Ectodermal cell (in vitro differentiated cells): ENCODE results near the gene CYFIP1.

Experiments used
- H3K27ac ChIP-seq: 2 replicates; pipeline ENCODE4 v1.7.0; 2013; ENCODE audit warnings: mild to moderate bottlenecking, low read depth, low read length; ENCODE audit not compliant: insufficient read depth, poor library complexity, severe bottlenecking
- H3K27me3 ChIP-seq: 2 replicates; pipeline ENCODE4 v1.7.0; 2013; ENCODE audit warnings: mild to moderate bottlenecking, low read length; ENCODE audit not compliant: insufficient read depth, control insufficient read depth, poor library complexity, severe bottlenecking
- H3K36me3 ChIP-seq: one replicate; pipeline ENCODE4 v1.7.0; 2013; ENCODE audit warnings: low read length; ENCODE audit not compliant: control insufficient read depth, insufficient read depth
- H3K4me1 ChIP-seq: one replicate; pipeline ENCODE4 v1.7.0; 2013; ENCODE audit warnings: low read length; ENCODE audit not compliant: control insufficient read depth, insufficient read depth
- H3K4me3 ChIP-seq: 2 replicates; pipeline ENCODE4 v1.7.0; 2013; ENCODE audit warnings: low read depth, low read length, control low read depth; ENCODE audit not compliant: insufficient read depth
- H3K9me3 ChIP-seq: 2 replicates; pipeline ENCODE4 v1.7.0; 2013; ENCODE audit warnings: mild to moderate bottlenecking, low read length, moderate library complexity; ENCODE audit not compliant: control insufficient read depth
- WGBS, 2 experiments: methylation state at CpG; one replicate each; pipeline ENCODE4 v1.1.7; 2013; ENCODE audit warnings: missing lambda C conversion rate in 2 of 2; 5-methylcytosine and 5-hydroxymethylcytosine counted together

The CYFIP1 gene

DNA sequence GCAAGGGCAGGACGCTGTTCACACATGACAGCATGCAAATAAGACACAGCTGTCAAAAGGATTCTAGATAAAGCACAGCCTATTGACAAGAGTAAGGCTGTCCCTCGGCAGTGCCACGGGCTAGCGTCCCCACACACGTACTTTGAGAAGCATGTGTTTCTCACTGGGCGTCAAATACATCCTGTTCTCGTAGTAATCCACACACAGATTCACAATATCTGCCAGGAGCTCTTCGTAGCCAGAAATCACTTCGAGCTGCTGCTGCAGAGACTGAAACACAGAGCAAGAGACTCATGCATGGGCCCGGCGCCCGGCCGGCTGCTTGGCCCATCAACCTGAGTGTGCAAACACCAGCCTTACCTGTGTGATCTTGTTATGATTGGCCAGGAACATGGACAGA, 41.1 kb downstream of the CYFIP1 start:
- peaks cover 35% of the 10 kb centered on the region for H3K36me3 ChIP-seq
- no peaks in the 10 kb centered on the region for H3K9me3 ChIP-seq
- H3K4me3 ChIP-seq, result no peak overlapping the region
- no peaks in the 10 kb centered on the region for H3K4me1 ChIP-seq
- H3K27me3 ChIP-seq, result no peaks in the 10 kb centered on the region
- no peak overlapping the region for H3K27ac ChIP-seq
- WGBS, 2 experiments, result 94 to 97% methylated on average over 13 of the region's 13 CpGs

DNA sequence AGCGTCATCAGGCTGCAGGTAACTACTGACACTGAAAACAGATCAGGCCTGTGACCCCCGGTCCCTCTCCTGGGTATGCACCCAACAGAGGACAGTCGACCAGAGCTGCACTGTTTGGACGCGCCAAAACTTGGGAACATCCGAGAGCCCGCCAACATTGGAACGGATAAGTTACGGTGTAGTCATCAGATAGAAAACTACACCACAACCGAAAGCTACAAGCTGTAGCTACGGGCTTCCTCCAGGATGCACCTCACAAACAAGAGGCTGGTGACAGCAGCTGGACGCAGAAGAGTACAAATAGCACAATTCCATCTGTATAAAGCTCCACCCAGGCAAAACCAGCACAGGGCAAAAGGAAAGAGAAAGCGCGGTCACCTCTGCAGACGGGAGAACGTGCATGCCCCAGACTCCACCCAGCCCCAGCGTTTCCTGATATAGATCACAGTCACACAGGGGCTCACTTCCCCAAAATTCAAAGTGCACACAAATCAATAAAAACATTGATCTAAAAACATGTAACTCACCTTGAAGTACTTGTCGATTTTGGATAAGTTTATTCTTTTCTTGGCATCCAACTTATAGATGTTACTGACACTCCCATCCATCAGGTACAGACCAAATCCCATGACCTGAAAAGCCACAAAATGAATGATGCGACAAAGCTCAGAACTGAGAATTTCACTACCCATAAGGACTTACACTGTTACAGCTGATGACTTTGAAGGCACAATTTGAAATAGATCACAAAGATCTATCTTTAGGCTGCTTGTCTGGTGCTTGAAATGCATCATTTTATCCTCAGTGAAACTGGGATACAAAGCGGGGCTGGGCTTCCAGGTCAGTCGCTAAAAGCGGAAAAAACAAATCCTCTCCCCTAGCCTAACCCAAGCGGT, 43.3 kb downstream of the CYFIP1 start:
- Histone ChIP-seq H3K27ac (no peak overlapping the region), H3K9me3 (no peaks in the 10 kb centered on the region), H3K4me1 (no peaks in the 10 kb centered on the region), H3K36me3 (peaks cover 20% of the 10 kb centered on the region), H3K27me3 (no peaks in the 10 kb centered on the region), H3K4me3 (no peak overlapping the region)
- 94 to 95% methylated on average over 23 of the region's 23 CpGs for WGBS, 2 experiments

DNA sequence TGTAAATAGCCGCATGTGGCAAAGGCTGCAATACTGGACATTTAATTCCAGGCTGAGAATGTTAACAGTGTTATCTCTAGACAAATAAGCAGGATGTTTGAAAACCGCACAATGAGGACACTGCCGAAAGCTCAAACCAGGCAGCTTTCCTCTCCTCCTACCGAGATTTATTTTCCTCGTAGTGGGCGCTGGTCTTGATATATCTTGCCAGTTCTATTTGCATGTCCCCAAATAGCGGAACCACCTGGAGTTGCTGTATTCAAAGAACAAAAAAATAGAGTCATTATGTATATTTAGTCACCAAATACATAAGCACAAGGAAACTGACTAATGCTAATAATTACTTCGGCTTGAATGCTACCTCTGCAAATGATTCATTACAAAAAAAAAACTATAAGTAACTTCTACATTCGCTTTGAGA, 46.5 kb downstream of the CYFIP1 start:
- peaks cover 18% of the 10 kb centered on the region for H3K36me3 ChIP-seq
- H3K4me3 ChIP-seq, result no peak overlapping the region
- H3K27ac ChIP-seq, result no peak overlapping the region
- no peaks in the 10 kb centered on the region for H3K9me3 ChIP-seq
- no peaks in the 10 kb centered on the region for H3K4me1 ChIP-seq
- 87 to 90% methylated on average over 9 of the region's 9 CpGs for WGBS, 2 experiments
- no peaks in the 10 kb centered on the region for H3K27me3 ChIP-seq

GRCh38 chr15:22931784-22932536, 48.2 kb downstream of the CYFIP1 start:
- no peaks in the 10 kb centered on the region for H3K4me1 ChIP-seq
- no peak overlapping the region for H3K27ac ChIP-seq
- H3K36me3 ChIP-seq, result peaks cover 7% of the 10 kb centered on the region
- H3K9me3 ChIP-seq, result no peaks in the 10 kb centered on the region
- no peak overlapping the region for H3K4me3 ChIP-seq
- no peaks in the 10 kb centered on the region for H3K27me3 ChIP-seq
- 92 to 94% methylated on average over 28 of the region's 28 CpGs for WGBS, 2 experiments

GRCh38 chr15:22930782-22931484, 49.2 kb downstream of the CYFIP1 start:
- Histone ChIP-seq H3K4me3 (no peak overlapping the region), H3K27ac (no peak overlapping the region), H3K9me3 (no peaks in the 10 kb centered on the region), H3K4me1 (no peaks in the 10 kb centered on the region), H3K36me3 (peaks cover 5% of the 10 kb centered on the region), H3K27me3 (no peaks in the 10 kb centered on the region)
- WGBS, 2 experiments, result 92 to 93% methylated on average over 10 of the region's 10 CpGs

- no peaks in the 10 kb centered on the region for H3K4me1 ChIP-seq
- no peak overlapping the region for H3K27ac ChIP-seq
- H3K36me3 ChIP-seq, result no peaks in the 10 kb centered on the region
- no peak overlapping the region for H3K4me3 ChIP-seq
- WGBS, 2 experiments, result 95 to 97% methylated on average over 25 of the region's 25 CpGs
- no peaks in the 10 kb centered on the region for H3K27me3 ChIP-seq
- H3K9me3 ChIP-seq, result no peaks in the 10 kb centered on the region
Observed at GRCh38 chr15:22927761-22928160, 52.4 kb downstream of the CYFIP1 start.

DNA sequence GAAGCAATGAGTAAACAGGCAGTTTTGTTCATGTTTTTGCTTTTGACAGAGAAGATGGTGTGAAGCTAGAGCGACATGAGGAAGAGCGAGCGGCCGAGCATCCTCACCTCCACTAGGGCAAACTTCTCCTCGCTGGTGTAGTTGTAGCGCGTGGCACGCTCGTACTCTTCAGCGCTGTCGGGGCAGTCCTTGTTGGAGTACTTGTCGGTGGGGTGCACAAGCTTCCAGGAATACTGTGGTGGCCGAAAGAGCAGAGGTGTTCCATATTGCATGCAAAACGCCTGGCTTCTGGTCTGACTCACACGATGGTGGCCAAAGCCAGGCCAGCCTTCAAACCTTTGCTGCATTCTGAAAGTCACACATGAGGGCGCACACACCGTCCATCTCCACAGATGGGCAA, 54.3 kb downstream of the CYFIP1 start:
- H3K27me3 ChIP-seq, result no peaks in the 10 kb centered on the region
- no peak overlapping the region for H3K4me3 ChIP-seq
- 94 to 96% methylated on average over 17 of the region's 17 CpGs for WGBS, 2 experiments
- H3K36me3 ChIP-seq, result no peaks in the 10 kb centered on the region
- H3K4me1 ChIP-seq, result no peaks in the 10 kb centered on the region
- no peak overlapping the region for H3K27ac ChIP-seq
- no peaks in the 10 kb centered on the region for H3K9me3 ChIP-seq

- H3K9me3 ChIP-seq, result no peaks in the 10 kb centered on the region
- no peak overlapping the region for H3K4me3 ChIP-seq
- H3K27ac ChIP-seq, result no peak overlapping the region
- H3K36me3 ChIP-seq, result peaks cover 9% of the 10 kb centered on the region
- no peaks in the 10 kb centered on the region for H3K27me3 ChIP-seq
- 90 to 91% methylated on average over 5 of the region's 5 CpGs for WGBS, 2 experiments
- H3K4me1 ChIP-seq, result no peaks in the 10 kb centered on the region
Observed at GRCh38 chr15:22922003-22922402, 58.2 kb downstream of the CYFIP1 start.

DNA sequence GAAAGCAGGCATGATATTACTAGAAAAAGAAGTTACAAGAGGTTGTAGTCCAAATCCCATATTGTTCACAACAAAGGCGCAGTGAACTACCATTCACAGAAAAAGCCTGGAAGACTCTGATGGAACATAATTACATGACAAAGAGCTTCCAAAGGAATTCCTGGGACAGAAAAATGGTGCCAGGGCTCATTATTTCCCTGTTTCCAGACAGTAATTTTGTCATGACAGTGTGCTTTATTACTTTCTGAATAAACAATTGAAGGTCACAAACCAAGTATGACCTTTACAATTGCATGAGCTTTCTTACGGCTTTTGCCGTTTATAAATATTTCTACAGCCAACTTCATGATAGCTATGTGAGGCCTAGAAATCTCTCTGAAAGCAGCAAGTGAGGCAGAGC, 61.0 kb downstream of the CYFIP1 start:
- Histone ChIP-seq H3K4me1 (no peaks in the 10 kb centered on the region), H3K4me3 (no peak overlapping the region), H3K27ac (no peak overlapping the region), H3K27me3 (no peaks in the 10 kb centered on the region), H3K36me3 (peaks cover 9% of the 10 kb centered on the region), H3K9me3 (no peaks in the 10 kb centered on the region)
- 94 to 97% methylated on average over 3 of the region's 3 CpGs for WGBS, 2 experiments
